PFSK-1 (cell line): ENCODE measurements around the gene CGN.

ENCODE experiments used
- FOXP2 ChIP-seq: optimal IDR thresholded peaks from 2 replicates; pipeline ENCODE3; 2011; ENCODE audit warnings: borderline replicate concordance, control low read depth, inconsistent platforms; ENCODE audit not compliant: insufficient read depth; ENCODE audit errors: extremely low read length, extremely low read depth
- POLR2AphosphoS5 ChIP-seq: IDR thresholded peaks from 2 replicates; pipeline ENCODE4 v1.6.1; 2012; ENCODE audit warnings: low read depth, mild to moderate bottlenecking, control low read depth, low read length, moderate library complexity
- SIN3A ChIP-seq: IDR thresholded peaks from 2 replicates; pipeline ENCODE4 v1.6.1; 2012; ENCODE audit warnings: mild to moderate bottlenecking, low read length, moderate library complexity, borderline replicate concordance; ENCODE audit not compliant: insufficient read depth
- TAF1 ChIP-seq: IDR thresholded peaks from 2 replicates; pipeline ENCODE4 v1.6.1; 2012; ENCODE audit warnings: low read length, control low read depth, borderline replicate concordance; ENCODE audit not compliant: insufficient read depth
- TF ChIP-seq, protein P1 (sequence below), 2 experiments: IDR thresholded peaks; 2 replicates each; pipeline versions ENCODE4 v1.6.1 to v1.8.0; 2011 to 2012; ENCODE audit warnings: low read depth in 2 of 2, low read length in 2 of 2, control low read depth in 1 of 2, inconsistent platforms in 1 of 2, mild to moderate bottlenecking in 1 of 2, moderate library complexity in 1 of 2; ENCODE audit not compliant: insufficient read depth in 1 of 2

CGN gene

GRCh38 chr1:151516031-151516511 lies 4.9 kb downstream of the CGN start:
- TF ChIP-seq, protein P1, sequence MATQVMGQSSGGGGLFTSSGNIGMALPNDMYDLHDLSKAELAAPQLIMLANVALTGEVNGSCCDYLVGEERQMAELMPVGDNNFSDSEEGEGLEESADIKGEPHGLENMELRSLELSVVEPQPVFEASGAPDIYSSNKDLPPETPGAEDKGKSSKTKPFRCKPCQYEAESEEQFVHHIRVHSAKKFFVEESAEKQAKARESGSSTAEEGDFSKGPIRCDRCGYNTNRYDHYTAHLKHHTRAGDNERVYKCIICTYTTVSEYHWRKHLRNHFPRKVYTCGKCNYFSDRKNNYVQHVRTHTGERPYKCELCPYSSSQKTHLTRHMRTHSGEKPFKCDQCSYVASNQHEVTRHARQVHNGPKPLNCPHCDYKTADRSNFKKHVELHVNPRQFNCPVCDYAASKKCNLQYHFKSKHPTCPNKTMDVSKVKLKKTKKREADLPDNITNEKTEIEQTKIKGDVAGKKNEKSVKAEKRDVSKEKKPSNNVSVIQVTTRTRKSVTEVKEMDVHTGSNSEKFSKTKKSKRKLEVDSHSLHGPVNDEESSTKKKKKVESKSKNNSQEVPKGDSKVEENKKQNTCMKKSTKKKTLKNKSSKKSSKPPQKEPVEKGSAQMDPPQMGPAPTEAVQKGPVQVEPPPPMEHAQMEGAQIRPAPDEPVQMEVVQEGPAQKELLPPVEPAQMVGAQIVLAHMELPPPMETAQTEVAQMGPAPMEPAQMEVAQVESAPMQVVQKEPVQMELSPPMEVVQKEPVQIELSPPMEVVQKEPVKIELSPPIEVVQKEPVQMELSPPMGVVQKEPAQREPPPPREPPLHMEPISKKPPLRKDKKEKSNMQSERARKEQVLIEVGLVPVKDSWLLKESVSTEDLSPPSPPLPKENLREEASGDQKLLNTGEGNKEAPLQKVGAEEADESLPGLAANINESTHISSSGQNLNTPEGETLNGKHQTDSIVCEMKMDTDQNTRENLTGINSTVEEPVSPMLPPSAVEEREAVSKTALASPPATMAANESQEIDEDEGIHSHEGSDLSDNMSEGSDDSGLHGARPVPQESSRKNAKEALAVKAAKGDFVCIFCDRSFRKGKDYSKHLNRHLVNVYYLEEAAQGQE (IDR thresholded peaks at IDR 0.05; ENCODE audit: insufficient read depth in 1 of 2, low read depth in 2 of 2, low read length in 2 of 2), result no peak
- no peak for TF ChIP-seq TAF1
- TF ChIP-seq POLR2AphosphoS5, result no peak
- TF ChIP-seq SIN3A, result no peak

- no peak for TF ChIP-seq SIN3A
- no peak for TF ChIP-seq TAF1
- TF ChIP-seq, protein P1 (IDR thresholded peaks at IDR 0.05; ENCODE audit: insufficient read depth in 1 of 2, low read depth in 2 of 2, low read length in 2 of 2), result no peak
- TF ChIP-seq FOXP2, result no peak
- TF ChIP-seq POLR2AphosphoS5, result no peak
Measured at GRCh38 chr1:151518431-151518830, 7.2 kb downstream of the CGN start.

DNA sequence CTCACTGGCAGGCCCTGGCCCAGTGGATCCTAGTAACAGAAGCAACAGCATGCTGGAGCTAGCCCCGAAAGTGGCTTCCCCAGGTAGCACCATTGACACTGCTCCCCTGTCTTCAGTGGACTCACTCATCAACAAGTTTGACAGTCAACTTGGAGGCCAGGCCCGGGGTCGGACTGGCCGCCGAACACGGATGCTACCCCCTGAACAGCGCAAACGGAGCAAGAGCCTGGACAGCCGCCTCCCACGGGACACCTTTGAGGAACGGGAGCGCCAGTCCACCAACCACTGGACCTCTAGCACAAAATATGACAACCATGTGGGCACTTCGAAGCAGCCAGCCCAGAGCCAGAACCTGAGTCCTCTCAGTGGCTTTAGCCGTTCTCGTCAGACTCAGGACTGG lies 7.7 kb downstream of the CGN start:
- TF ChIP-seq, protein P1 (IDR thresholded peaks at IDR 0.05; ENCODE audit: insufficient read depth in 1 of 2, low read depth in 2 of 2, low read length in 2 of 2), result no peak
- no peak for TF ChIP-seq TAF1
- no peak for TF ChIP-seq FOXP2
- no peak for TF ChIP-seq POLR2AphosphoS5

DNA sequence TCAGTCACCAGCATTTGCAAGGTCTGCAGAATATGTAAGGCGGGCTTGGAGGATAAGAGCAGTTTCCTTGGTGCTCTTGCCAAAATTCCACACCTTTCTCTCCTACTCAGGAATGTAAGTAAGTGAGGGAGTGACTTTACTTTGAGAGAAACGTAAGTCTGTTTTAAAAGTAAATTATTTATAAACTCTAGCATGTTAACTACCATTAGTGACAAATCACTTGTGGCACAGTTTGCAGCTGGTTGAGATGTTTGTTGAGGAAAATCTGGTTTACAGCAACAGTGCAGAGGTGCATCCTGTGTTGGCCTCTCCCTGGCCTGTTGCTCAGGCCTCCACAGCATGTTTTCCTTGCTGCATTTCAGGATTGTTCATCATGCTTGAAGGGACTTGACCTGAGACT lies 8.5 kb downstream of the CGN start:
- TF ChIP-seq FOXP2 (no peak), TAF1 (no peak), SIN3A (no peak), POLR2AphosphoS5 (no peak)
- TF ChIP-seq, protein P1 (IDR thresholded peaks at IDR 0.05; ENCODE audit: insufficient read depth in 1 of 2, low read depth in 2 of 2, low read length in 2 of 2), result no peak

- TF ChIP-seq TAF1, result no peak
- TF ChIP-seq, protein P1 (IDR thresholded peaks at IDR 0.05; ENCODE audit: insufficient read depth in 1 of 2, low read depth in 2 of 2, low read length in 2 of 2), result no peak
- no peak for TF ChIP-seq SIN3A
- no peak for TF ChIP-seq POLR2AphosphoS5
- TF ChIP-seq FOXP2, result no peak
Measured at GRCh38 chr1:151520359-151520758, 9.2 kb downstream of the CGN start.
